GM12878 (cell line): Measurements from ENCODE around the gene RGS4. TPM values are rescaled to one million over a fixed set of nuclear protein-coding genes. Genes with fewer than 3 reads are reported as not detected.

Source experiments
- ATAC-seq: fragments of 200-7000 bp; cut with Tn5 transposase; 3 replicates; pipeline ENCODE4 v1.9.1; 2020; ENCODE audit warnings: mild to moderate bottlenecking, moderate library complexity
- BruUV-seq: library from RNA; stranded (reverse); fragments of 400-500 nt; replicated peaks from 2 replicates; lab custom pipeline; 2021; lab: Mats Ljungman, UMichigan
- CTCF ChIA-PET: fragments of 300-600 bp; sonication (Branson Sonifier 250); formaldehyde crosslinking; extraction: SDS; loops from one replicate; lab custom pipeline; 2021; ENCODE audit warnings: inconsistent platforms; lab: Yijun Ruan, JAX
- POLR2A ChIA-PET: fragments of 350-600 bp; formaldehyde crosslinking; extraction: SDS; loops from one replicate; lab custom pipeline; 2021; ENCODE audit warnings: inconsistent platforms; lab: Charles Lee
- RAD21 ChIA-PET: fragments of 300-600 bp; sonication (Branson Sonifier 250); formaldehyde crosslinking; loops from one replicate; lab custom pipeline; 2023; ENCODE audit warnings: antibody characterized with exemption; ENCODE audit not compliant: unreplicated experiment; lab: Charles Lee
- SMC1A ChIA-PET: fragments of 300-600 bp; sonication (Branson Sonifier 250); formaldehyde crosslinking; loops from one replicate; lab custom pipeline; 2023; ENCODE audit not compliant: unreplicated experiment, uncharacterized antibody; lab: Charles Lee
- DNase-seq: peaks from one replicate; pipeline ENCODE4 v3.0.0-alpha.2; 2011; ENCODE audit warnings: low read depth, low spot score
- FAIRE-seq: peaks from 3 replicates; lab custom pipeline; 2011; peaks lifted over from hg19 to GRCh38; lab: Jason Lieb, UNC
- H2AFZ ChIP-seq: 2 replicates; pipeline ENCODE4 v1.6.0; 2011; ENCODE audit warnings: low read depth, low read length, control low read depth; ENCODE audit not compliant: control insufficient read depth
- H3K27ac ChIP-seq: 2 replicates; pipeline ENCODE4 v1.5.1; 2011; ENCODE audit warnings: control low read depth; ENCODE audit not compliant: control insufficient read depth, insufficient read depth
- H3K27me3 ChIP-seq, 2 experiments: replicated peaks in 1 of 2; 2 replicates each; pipeline versions ENCODE4 v1.6.0 to v1.6.1; 2011; ENCODE audit warnings: low read length in 1 of 2; ENCODE audit not compliant: control insufficient read depth in 2 of 2, insufficient read depth in 2 of 2
- H3K36me3 ChIP-seq, 2 experiments: 2 replicates each; pipeline ENCODE4 v1.5.1; 2011; ENCODE audit warnings: low read length in 1 of 2; ENCODE audit not compliant: control insufficient read depth in 2 of 2, insufficient read depth in 2 of 2
- H3K4me1 ChIP-seq: 2 replicates; pipeline ENCODE4 v1.6.1; 2011; ENCODE audit warnings: mild to moderate bottlenecking, low read length, moderate library complexity, mixed read lengths; ENCODE audit not compliant: control insufficient read depth, insufficient read depth
- H3K4me2 ChIP-seq: 2 replicates; pipeline ENCODE4 v1.6.0; 2011; ENCODE audit warnings: control low read depth; ENCODE audit not compliant: control insufficient read depth, insufficient read depth
- H3K4me3 ChIP-seq: fragments of 200-600 bp; sonication (generic); 2 replicates; pipeline ENCODE4 v1.5.1; 2016
- H3K79me2 ChIP-seq: 2 replicates; pipeline ENCODE4 v1.6.0; 2011; ENCODE audit warnings: low read length; ENCODE audit not compliant: control insufficient read depth, insufficient read depth
- H3K9ac ChIP-seq: 2 replicates; pipeline ENCODE4 v1.8.0; 2011; ENCODE audit warnings: low read length, control low read depth, mixed read lengths; ENCODE audit not compliant: control insufficient read depth, insufficient read depth
- H3K9me3 ChIP-seq: replicated peaks from 3 replicates; pipeline ENCODE4 v1.5.1; 2011; ENCODE audit warnings: mild to moderate bottlenecking, low read length; ENCODE audit not compliant: control insufficient read depth, insufficient read depth
- H4K20me1 ChIP-seq: 2 replicates; pipeline ENCODE4 v1.6.0; 2011; ENCODE audit not compliant: control insufficient read depth, insufficient read depth
- BCL11A ChIP-seq: IDR thresholded peaks from 2 replicates; pipeline ENCODE4 v1.6.1; 2011; ENCODE audit warnings: low read depth, low read length
- BHLHE40 ChIP-seq, 2 experiments: fragments of 450-650 bp in 1 of 2; IDR thresholded peaks; 2 replicates each; pipeline ENCODE4 v1.6.1; 2011 to 2017; ENCODE audit warnings: low read depth in 2 of 2, borderline replicate concordance in 1 of 2, improper control_type of control experiment in 1 of 2, low read length in 1 of 2, mild to moderate bottlenecking in 1 of 2
- EZH2 ChIP-seq: IDR thresholded peaks from 2 replicates; pipeline ENCODE4 v1.6.1; 2012; ENCODE audit warnings: low read depth, mild to moderate bottlenecking, control low read depth, inconsistent platforms, low read length, borderline replicate concordance; ENCODE audit not compliant: control insufficient read depth
- NFYB ChIP-seq: IDR thresholded peaks from 2 replicates; pipeline ENCODE4 v1.6.1; 2011; ENCODE audit warnings: low read depth, mild to moderate bottlenecking, low read length, improper control_type of control experiment, moderate library complexity; ENCODE audit not compliant: insufficient read depth
- NR2C1 ChIP-seq: fragments of 450-650 bp; IDR thresholded peaks from 2 replicates; pipeline ENCODE4 v1.6.1; 2017; ENCODE audit warnings: antibody characterized with exemption, mild to moderate bottlenecking, moderate library complexity
- POLR2A ChIP-seq: IDR thresholded peaks from 2 replicates; pipeline ENCODE4 v1.6.1; 2011; ENCODE audit warnings: low read depth, mild to moderate bottlenecking, low read length
- POU2F2 ChIP-seq: IDR thresholded peaks from 3 replicates; pipeline ENCODE4 v1.6.1; 2011; ENCODE audit warnings: low read depth, mild to moderate bottlenecking, low read length, borderline replicate concordance
- RB1 ChIP-seq: fragments of 450-650 bp; formaldehyde crosslinking; IDR thresholded peaks from 2 replicates; pipeline ENCODE4 v1.6.1; 2017; ENCODE audit warnings: mild to moderate bottlenecking, borderline replicate concordance
- RBBP5 ChIP-seq: fragments of 200-600 bp; sonication (generic); conservative IDR thresholded peaks from 2 replicates; pipeline ENCODE4 v1.6.1; 2016
- RUNX3 ChIP-seq: IDR thresholded peaks from 2 replicates; pipeline ENCODE4 v1.6.1; 2012; ENCODE audit warnings: low read length, inconsistent platforms
- STAT3 ChIP-seq: IDR thresholded peaks from 2 replicates; pipeline ENCODE4 v1.6.1; 2011; ENCODE audit warnings: low read depth, low read length, improper control_type of control experiment
- YY1 ChIP-seq: IDR thresholded peaks from 2 replicates; pipeline ENCODE4 v1.6.1; 2011; ENCODE audit warnings: low read depth, mild to moderate bottlenecking, low read length
- ZNF622 ChIP-seq: fragments of 450-650 bp; IDR thresholded peaks from 2 replicates; pipeline ENCODE4 v1.6.1; 2017; ENCODE audit warnings: mild to moderate bottlenecking, inconsistent platforms
- ZNF687 ChIP-seq: fragments of 450-650 bp; IDR thresholded peaks from 2 replicates; pipeline ENCODE4 v1.6.1; 2017; ENCODE audit warnings: mild to moderate bottlenecking, moderate library complexity
- WGBS: methylation state at CpG from one replicate; pipeline ENCODE4 v1.1.6; 2016; ENCODE audit warnings: low lambda C conversion rate; ENCODE audit not compliant: insufficient replicate concordance, insufficient coverage; ENCODE audit errors: missing lambda C conversion rate; 5-methylcytosine and 5-hydroxymethylcytosine counted together
- in situ Hi-C: fragments of 300-500 bp; cut with MboI; formaldehyde crosslinking; loops from 9 replicates; pipeline ENCODE4 v1.14.3; 2018; ENCODE audit warnings: mixed read lengths
- intact Hi-C: fragments of 100-400 bp; cut with micrococcal nuclease; formaldehyde crosslinking; loops from one replicate; pipeline ENCODE4 v1.14.2; 2022; ENCODE audit not compliant: unreplicated experiment
- polyA plus RNA-seq, 11 experiments: library from polyadenylated mRNA; depleted of rRNA in 4 of 11; unstranded in 6 of 11; stranded (reverse) in 5 of 11; fragments of >200 nt; fragmentation: Nextera tagmentation in 4 of 11; fragmentation: Illumina TruSeq in 1 of 11; extraction: Ambion mirVana in 4 of 11; extraction: Trizol in 1 of 11; gene quantifications; 1 replicate in 1 of 11; 2 replicates in 10 of 11; pipeline versions ENCODE4 v1.2.1 to v1.2.3, GENCODE V29; 2011 to 2016; ENCODE audit warnings: inconsistent platforms in 2 of 11, missing spikeins in 2 of 11, low read depth in 1 of 11
- total RNA-seq, 4 experiments: library from RNA; depleted of rRNA in 3 of 4; stranded (reverse); fragments of >200 nt in 3 of 4; fragmentation: Illumina TruSeq in 1 of 4; extraction: Trizol in 1 of 4; gene quantifications; 2 replicates each; pipeline versions ENCODE4 v1.2.1 to v1.2.3, GENCODE V29; 2013 to 2021

RGS4 gene
- total and polyA plus RNA-seq, 10 of the 15 experiments (the other 5 are each of a cell fraction or from before 2014, with no cell fraction given), result 0.05 to 0.14 TPM; not detected in 8

DNA sequence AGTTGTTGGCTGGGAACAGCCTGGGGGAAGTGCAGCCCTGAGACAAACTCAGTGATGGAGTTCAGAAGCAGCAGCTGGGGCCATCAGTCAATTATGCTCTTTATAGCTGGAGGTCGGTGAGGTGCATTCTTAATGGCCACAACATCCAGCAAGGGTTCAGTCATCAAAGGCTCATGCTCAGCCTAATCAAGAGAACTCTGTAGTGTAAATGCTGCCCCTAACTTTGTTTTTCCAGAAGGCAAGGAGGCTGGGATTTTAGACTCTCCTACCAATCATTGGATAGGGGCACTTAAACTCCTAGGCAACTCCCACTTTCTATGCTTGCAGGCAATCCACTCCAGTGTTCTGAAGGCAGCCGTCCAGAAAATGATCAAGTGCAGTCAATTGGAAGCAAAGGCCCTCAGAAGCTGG lies 15.0 kb upstream of the RGS4 start:
- in situ Hi-C loops (no loop called here), intact Hi-C loops (no loop called here)
- no peak for ATAC-seq
- Histone ChIP-seq H3K9me3 (no peaks in the 10 kb centered on the region), H3K27ac (no peak overlapping the region), H3K79me2 (no peaks in the 10 kb centered on the region), H3K9ac (no peak overlapping the region), H3K4me2 (no peak overlapping the region), H3K4me3 (no peak overlapping the region), H3K27me3 (peaks cover 0 to 10% of the 10 kb centered on the region in 2 experiments; a peak in 2 of 4 replicates), H3K36me3 (no peaks in the 10 kb centered on the region), H3K4me1 (no peaks in the 10 kb centered on the region), H2AFZ (no peak overlapping the region), H4K20me1 (no peaks in the 10 kb centered on the region)
- ChIA-PET CTCF (no interaction called here), POLR2A (no interaction called here), RAD21 (no interaction called here), SMC1A (no interaction called here)
- TF ChIP-seq RBBP5 (no peak), STAT3 (no peak), RUNX3 (no peak), EZH2 (no peak), POU2F2 (no peak)
- FAIRE-seq, result no peak
- no peak for DNase-seq
- 50% methylated on average over 2 of the region's 2 CpGs for WGBS
- no TSS peak for BruUV-seq

DNA sequence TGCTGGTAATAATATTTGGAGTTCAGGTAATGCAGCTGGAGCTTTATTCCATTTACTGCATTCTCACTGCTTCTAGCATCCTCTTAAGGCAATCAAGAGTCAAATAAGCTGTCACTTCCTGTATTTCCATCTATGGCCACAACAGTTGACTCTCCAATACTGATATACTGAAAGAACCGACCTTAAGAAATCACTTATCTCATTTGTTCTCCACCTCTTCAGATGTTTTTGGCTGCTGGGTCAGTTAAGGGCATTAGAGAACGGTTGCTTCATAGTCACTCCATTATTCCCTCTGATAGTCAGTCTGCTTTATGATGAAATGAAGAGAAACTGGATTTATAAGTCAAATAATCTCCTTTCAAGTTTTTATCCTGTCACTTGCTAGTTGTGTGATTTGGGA lies 14.2 kb upstream of the RGS4 start:
- in situ Hi-C loops, result no loop called here
- H3K4me2 ChIP-seq, result no peak overlapping the region
- H3K27ac ChIP-seq, result no peak overlapping the region
- peaks cover 0 to 10% of the 10 kb centered on the region in 2 experiments; a peak in 2 of 4 replicates for H3K27me3 ChIP-seq
- H3K9me3 ChIP-seq, result no peaks in the 10 kb centered on the region
- no TSS peak for BruUV-seq
- no peak for FAIRE-seq
- POLR2A ChIA-PET, result no interaction called here
- no peak for TF ChIP-seq ZNF622
- no peak for TF ChIP-seq YY1
- no peak for TF ChIP-seq BHLHE40 (IDR thresholded peaks at IDR 0.05; ENCODE audit: borderline replicate concordance in 1 of 2, low read depth in 2 of 2, low read length in 1 of 2)
- no peak for TF ChIP-seq ZNF687
- TF ChIP-seq RB1, result no peak
- no peak for TF ChIP-seq BCL11A
- no peak for TF ChIP-seq NR2C1
- TF ChIP-seq NFYB, result no peak
- TF ChIP-seq POLR2A, result no peak
- TF ChIP-seq, all 136 proteins: peak for 0
- ATAC-seq (no peak), DNase-seq (no peak)
- no peak overlapping the region for H3K9ac ChIP-seq
- CTCF ChIA-PET, result no interaction called here
- RAD21 ChIA-PET, result no interaction called here
- no peaks in the 10 kb centered on the region for H3K4me1 ChIP-seq
- no peak overlapping the region for H3K4me3 ChIP-seq
- no peaks in the 10 kb centered on the region for H3K79me2 ChIP-seq
- intact Hi-C loops, result no loop called here
- H3K36me3 ChIP-seq, result no peaks in the 10 kb centered on the region
- H2AFZ ChIP-seq, result no peak overlapping the region
- 0% methylated on average over 2 of the region's 2 CpGs for WGBS
- SMC1A ChIA-PET, result no interaction called here
- H4K20me1 ChIP-seq, result no peaks in the 10 kb centered on the region
